Epithelial cell of prostate (primary cell): Measurements from ENCODE around the gene IMMP2L.
"Not testable (repeated sequence)": the region's sequence is repeated elsewhere in the genome, so short reads cannot be mapped to it uniquely, and the experiment has no call there.

Experiments used
- DNase-seq: peaks from one replicate; pipeline ENCODE4 v3.0.0-alpha.2; 2011; ENCODE audit warnings: low read depth, low spot score
- H3K27ac ChIP-seq: fragments of 450-650 bp; 2 replicates; pipeline ENCODE4 v1.5.1; 2017; ENCODE audit warnings: mild to moderate bottlenecking

IMMP2L gene

DNA sequence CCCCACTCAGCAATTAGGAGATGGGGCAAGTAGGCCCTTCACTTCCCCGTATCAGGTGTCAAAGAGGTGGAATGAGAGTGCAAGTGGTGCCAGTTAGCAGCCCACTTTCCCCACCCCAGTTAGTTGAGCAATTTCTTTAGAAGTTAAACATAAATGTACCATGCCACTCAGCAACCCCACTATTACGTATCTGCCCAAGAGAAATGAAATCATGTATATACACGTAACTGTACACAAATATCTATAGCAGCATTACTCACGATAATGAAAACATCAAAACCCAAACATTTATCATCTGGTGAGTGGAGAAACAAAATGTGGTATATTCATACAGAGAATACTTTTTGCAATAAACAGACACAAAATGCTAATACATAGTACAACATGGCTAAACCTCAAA lies 50.4 kb downstream of the IMMP2L start:
- DNase-seq, result no peak
- no peak overlapping the region for H3K27ac ChIP-seq

DNA sequence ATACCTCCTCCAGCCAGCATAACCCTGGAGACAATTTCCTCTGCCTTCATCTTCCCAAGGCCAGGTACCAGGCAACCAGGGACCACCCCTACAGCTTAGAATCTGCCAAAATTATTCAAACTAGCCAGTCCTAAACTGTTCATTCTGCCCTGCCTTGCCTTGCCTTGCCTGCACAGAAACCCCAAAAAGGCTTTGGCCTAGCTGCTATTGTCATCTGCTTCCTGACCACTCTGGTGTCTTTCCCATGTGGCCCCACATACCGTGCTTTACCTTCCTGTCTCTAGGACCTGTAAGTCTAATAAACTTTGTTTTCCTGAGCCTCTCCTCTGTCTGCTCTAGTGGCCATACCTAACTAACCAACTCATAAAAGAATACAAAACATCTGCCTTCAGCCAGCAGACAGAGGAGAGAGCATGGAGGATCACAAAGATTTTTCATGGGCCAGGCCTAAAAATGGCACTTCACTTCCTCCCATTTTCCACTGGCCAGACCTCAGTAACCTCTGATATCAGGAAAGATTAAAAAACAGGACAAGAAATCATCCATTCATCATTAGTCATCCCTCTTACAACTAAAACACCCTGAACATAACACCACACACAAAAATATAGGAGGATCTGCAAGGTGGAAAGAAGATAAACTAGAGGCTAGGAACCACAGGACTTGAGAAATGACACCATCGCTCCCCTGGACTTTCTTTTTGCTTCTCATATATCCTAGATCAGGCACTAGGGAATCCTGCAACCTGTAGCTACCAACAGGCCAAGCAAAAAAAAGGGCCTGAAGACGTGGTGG lies 51.5 kb downstream of the IMMP2L start:
- no peak for DNase-seq
- no peak overlapping the region for H3K27ac ChIP-seq

- H3K27ac ChIP-seq, result no peak overlapping the region
- no peak for DNase-seq
These were observed 52.2 kb downstream of the IMMP2L start for GRCh38 chr7:111510062-111510461.

DNA sequence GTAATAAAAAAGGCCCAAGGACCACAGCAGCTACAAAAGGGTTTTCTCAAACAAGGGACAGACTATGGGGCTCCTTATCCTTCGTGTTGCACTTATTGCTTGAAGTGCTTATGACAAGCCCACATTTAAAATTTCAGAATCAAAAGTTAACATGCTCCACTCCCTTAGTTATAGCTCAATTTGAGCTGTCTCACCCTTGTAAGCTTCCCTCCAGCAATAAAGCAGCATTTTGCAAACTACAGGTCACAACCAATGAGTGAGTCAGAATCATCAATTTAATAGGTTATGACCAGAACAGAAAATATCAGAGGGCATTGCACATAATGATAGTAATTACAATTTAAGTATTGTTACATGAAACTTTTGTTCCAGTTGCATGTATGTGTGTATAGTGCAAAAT lies 53.0 kb downstream of the IMMP2L start:
- no peak overlapping the region for H3K27ac ChIP-seq
- DNase-seq, result no peak

DNA sequence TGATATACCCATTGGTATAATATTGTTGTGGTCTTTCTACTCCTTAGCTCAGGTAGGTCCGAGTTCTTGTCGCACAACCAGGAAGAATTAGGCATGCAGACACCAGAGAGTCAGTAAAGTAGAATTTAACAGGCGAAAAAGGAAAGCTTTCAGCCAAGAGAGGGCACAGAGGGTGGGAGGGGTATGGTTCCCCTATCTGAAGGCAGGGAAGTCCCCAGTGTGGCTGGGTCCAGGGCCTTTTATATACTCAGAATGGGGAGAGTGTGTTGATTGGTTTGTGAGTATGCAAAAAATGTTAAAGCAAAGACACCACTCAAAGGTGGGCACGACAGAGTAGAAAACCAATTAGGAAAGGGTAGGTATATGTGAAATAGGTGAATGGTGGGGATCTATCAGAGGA lies 53.9 kb downstream of the IMMP2L start:
- H3K27ac ChIP-seq, result no peak overlapping the region
- DNase-seq, result no peak

DNA sequence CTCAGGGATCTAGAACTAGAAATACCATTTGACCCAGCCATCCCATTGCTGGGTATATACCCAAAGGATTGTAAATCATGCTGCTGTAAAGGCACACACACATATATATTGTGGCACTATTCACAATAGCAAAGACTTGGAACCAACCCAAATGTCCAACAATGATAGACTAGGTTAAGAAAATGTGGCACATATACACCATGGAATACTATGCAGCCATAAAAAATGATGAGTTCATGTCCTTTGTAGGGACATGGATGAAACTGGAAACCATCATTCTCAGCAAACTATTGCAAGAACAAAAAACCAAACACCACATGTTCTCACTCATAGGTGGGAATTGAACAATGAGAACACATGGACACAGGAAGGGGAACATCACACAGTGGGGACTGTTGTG lies 56.9 kb downstream of the IMMP2L start:
- H3K27ac ChIP-seq, DNase-seq: not testable (repeated sequence)

DNA sequence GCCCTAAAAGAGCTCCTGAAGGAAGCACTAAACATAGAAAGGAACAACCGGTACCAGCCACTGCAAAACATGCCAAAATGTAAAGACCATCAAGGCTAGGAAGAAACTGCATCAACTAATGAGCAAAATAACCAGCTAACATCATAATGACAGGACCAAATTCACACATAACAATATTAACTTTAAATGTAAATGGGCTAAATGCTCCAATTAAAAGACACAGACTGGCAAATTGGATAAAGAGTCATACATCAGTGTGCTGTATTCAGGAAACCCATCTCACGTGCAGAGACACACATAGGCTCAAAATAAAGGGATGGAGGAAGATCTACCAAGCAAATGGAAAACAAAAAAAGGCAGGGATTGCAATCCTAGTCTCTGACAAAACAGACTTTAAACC lies 60.5 kb downstream of the IMMP2L start:
- not testable (repeated sequence) for H3K27ac ChIP-seq, DNase-seq

DNA sequence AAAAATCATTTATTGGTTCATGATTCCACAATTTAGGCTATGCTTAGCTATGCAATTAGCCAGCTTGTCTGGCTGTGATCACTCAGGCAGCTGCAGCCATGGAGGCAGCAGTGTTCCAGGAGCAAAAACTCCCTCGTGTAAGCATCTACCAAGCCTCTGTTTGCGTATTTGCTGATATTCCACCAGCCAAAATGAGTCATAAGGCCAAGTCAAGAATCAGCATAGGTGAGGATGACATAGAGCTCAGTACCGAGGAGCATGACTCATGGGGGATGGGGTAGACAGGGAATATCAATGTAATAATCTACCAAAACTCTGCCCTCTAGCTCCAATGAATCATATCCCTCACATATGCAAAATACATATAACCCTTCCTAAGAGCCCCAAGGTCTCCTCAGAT lies 63.3 kb downstream of the IMMP2L start:
- DNase-seq, result peak; percentile 95
- H3K27ac ChIP-seq, result peak overlapping the region; percentile 48

DNA sequence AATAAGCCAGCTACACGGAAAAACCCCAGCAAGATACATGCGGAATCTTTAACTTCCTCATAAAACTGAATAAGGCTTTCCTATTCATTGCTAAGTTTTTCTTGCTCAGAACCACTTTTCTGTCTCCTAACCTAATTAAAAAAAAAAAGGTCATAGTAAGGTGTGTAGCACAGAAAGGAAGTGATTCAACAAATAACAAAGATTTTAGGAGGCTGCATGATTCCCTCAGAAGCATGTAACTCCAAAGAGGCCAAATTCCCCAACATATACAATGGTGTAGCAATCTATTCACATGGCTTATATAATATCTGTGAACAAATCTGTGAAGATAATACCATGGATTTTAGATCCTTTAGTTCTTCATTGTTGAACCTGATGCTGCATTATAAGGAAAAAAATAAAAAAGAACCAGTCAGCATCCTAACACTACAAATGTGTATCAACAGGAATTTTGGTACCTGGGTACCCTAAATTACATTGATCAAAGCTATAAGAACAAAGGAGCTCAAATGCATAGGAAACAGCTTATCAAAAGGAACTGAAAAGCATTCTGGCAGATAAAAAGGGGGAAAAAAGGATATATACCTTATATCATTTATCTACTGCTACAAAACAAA lies 63.8 kb downstream of the IMMP2L start:
- peak overlapping the region; percentile 48 for H3K27ac ChIP-seq
- DNase-seq, result no peak

DNA sequence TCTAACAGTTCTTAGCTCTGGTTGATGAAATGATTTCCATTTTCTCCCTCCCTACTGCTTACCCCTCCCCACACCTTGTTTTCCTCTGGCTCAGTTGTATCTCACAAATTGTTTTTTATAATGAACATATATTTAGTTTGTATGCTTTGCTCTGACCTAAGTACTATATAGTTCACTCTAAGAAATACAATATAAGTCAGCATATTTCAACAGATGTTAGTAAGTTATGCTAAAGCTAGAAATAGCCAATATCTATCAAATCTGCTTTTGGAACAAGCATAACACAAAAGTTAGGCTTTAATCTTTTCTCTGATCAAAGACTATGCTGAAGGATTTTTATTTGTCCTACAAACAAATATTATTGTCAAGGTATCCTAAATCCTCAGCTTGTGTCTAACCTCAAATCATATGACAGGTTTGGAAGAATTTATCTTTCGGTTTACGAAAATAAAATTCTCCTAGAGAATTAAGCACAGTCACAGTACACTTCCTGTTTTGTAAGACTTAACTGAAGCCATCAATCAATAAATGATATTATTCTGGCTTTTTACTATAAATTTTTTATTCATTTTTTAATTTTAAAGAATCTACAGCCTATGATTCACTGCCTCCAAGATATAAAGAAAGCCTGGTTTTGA lies 67.0 kb downstream of the IMMP2L start:
- DNase-seq, result no peak
- H3K27ac ChIP-seq, result no peak overlapping the region

DNA sequence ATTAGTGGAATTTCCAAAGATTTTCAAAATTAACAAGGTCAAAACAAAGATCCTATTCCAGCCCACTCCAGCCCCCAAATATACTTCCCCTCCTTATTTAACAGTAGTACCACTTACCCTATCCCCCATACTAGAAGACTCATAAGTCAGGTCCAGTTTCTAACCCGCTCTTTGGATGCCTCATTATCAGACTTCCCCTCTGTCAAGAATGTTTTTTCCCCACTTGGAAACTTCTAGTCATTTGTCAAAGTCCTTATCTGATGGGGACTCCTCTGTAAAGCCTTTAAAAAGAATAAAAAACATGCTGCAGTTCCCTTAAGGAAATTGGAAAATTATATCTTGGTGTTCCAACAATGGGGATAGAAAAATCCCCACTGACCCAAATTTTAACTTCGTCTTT lies 70.1 kb downstream of the IMMP2L start:
- DNase-seq, result no peak
- H3K27ac ChIP-seq, result no peak overlapping the region

GRCh38 chr7:111486472-111487142 lies 75.7 kb downstream of the IMMP2L start:
- DNase-seq, result no peak
- no peak overlapping the region for H3K27ac ChIP-seq

- H3K27ac ChIP-seq, result no peak overlapping the region
- DNase-seq, result no peak
These were observed 76.5 kb downstream of the IMMP2L start for GRCh38 chr7:111485701-111486380.

DNA sequence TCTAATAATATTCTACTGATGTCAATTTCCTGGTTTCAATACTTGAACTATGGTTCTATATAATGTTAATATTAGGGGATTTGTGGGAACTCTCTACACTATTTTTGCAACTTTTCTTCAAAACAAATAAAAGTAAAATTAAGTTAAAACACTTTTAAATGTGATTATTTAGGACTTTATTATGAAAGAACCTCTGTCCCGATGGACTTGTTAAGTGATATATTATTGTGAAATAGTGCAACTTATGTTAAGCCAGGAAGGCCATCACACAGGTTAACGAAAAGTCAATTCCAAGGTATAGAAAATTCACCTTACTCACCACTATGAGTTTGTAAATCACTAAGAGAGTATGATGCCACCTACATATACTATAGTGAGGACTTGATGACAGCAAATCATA lies 79.2 kb downstream of the IMMP2L start:
- H3K27ac ChIP-seq, result no peak overlapping the region
- DNase-seq, result no peak

GRCh38 chr7:111477462-111478225 lies 84.6 kb downstream of the IMMP2L start:
- no peak for DNase-seq
- no peak overlapping the region for H3K27ac ChIP-seq

GRCh38 chr7:111476586-111477293 lies 85.6 kb downstream of the IMMP2L start:
- H3K27ac ChIP-seq, result no peak overlapping the region
- DNase-seq, result no peak

- no peak overlapping the region for H3K27ac ChIP-seq
- no peak for DNase-seq
These were observed 86.3 kb downstream of the IMMP2L start for GRCh38 chr7:111475959-111476358.

GRCh38 chr7:111475419-111475748 lies 86.9 kb downstream of the IMMP2L start:
- no peak for DNase-seq
- H3K27ac ChIP-seq, result no peak overlapping the region

GRCh38 chr7:111474723-111475418 lies 87.4 kb downstream of the IMMP2L start:
- no peak overlapping the region for H3K27ac ChIP-seq
- no peak for DNase-seq
